ENCODE measurements around the gene FBN2.

DNA sequence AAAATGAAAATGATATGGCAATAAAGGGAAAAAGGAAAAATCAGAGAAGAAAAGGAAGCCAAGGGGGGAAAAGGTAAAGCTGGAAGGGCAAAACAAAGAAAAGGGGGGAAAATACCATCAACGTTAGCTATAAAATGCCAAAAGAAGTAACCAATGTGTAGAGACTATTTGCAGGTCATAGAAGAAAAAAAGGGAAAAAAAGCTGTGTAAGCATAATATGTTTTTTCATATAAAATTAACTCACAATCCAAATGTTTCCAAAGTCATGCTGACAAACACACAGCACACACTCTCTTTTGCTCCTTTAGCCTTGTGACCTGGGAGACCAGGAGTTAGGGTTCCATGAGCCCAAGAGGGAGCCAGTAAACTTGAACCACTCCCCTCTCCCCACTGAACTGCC, 18.2 kb downstream of the FBN2 start:
- TF ChIP-seq, protein P1, sequence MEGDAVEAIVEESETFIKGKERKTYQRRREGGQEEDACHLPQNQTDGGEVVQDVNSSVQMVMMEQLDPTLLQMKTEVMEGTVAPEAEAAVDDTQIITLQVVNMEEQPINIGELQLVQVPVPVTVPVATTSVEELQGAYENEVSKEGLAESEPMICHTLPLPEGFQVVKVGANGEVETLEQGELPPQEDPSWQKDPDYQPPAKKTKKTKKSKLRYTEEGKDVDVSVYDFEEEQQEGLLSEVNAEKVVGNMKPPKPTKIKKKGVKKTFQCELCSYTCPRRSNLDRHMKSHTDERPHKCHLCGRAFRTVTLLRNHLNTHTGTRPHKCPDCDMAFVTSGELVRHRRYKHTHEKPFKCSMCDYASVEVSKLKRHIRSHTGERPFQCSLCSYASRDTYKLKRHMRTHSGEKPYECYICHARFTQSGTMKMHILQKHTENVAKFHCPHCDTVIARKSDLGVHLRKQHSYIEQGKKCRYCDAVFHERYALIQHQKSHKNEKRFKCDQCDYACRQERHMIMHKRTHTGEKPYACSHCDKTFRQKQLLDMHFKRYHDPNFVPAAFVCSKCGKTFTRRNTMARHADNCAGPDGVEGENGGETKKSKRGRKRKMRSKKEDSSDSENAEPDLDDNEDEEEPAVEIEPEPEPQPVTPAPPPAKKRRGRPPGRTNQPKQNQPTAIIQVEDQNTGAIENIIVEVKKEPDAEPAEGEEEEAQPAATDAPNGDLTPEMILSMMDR (IDR thresholded peaks at IDR 0.05), result no peak
- no peak for TF ChIP-seq POLR2A (IDR thresholded peaks at IDR 0.05)
